Measurements from ENCODE around the gene AHR.
"Not testable (repeated sequence)": the region's sequence is repeated elsewhere in the genome, so short reads cannot be mapped to it uniquely, and the experiment has no call there.

AHR gene

GRCh38 chr7:17368856-17369524 lies 70.5 kb downstream of the AHR start:
- peak overlapping the region in 17 of 21 experiments; percentile 16 to 79 (median 60) for H3K27ac ChIP-seq

GRCh38 chr7:17369691-17370426 lies 71.4 kb downstream of the AHR start:
- Histone ChIP-seq H3K4me3 (no peak overlapping the region), H3K27ac (peak overlapping the region in 19 of 21 experiments; percentile 26 to 79 (median 65))

More at GRCh38 chr7:17368856-17369524, 70.5 kb downstream of the AHR start:
- no peak overlapping the region for H3K4me3 ChIP-seq

GRCh38 chr7:17370901-17371585 lies 72.6 kb downstream of the AHR start:
- Histone ChIP-seq H3K4me3 (no peak overlapping the region), H3K27ac (peak overlapping the region in 18 of 21 experiments; percentile 2 to 79 (median 57))

- Histone ChIP-seq H3K27ac (peak overlapping the region in 17 of 21 experiments; percentile 18 to 78 (median 55)), H3K4me3 (no peak overlapping the region)
These were observed 73.4 kb downstream of the AHR start for GRCh38 chr7:17371671-17372524.

GRCh38 chr7:17374157-17374556 lies 75.7 kb downstream of the AHR start:
- Histone ChIP-seq H3K4me3 (no peak overlapping the region), H3K27ac (no peak overlapping the region)

- Histone ChIP-seq H3K4me3 (no peak overlapping the region), H3K27ac (no peak overlapping the region)
These were observed 76.2 kb downstream of the AHR start for GRCh38 chr7:17374654-17375053.

- no peak overlapping the region for H3K27ac ChIP-seq
- H3K4me3 ChIP-seq, result no peak overlapping the region
These were observed 78.1 kb downstream of the AHR start for GRCh38 chr7:17376595-17376994.

- Histone ChIP-seq H3K4me3 (no peak overlapping the region), H3K27ac (no peak overlapping the region)
These were observed 82.5 kb downstream of the AHR start for GRCh38 chr7:17380736-17381662.

- H3K4me3 ChIP-seq, result not testable (repeated sequence)
- peak overlapping the region in 1 of 21 experiments; percentile 2 for H3K27ac ChIP-seq
These were observed 84.2 kb downstream of the AHR start for GRCh38 chr7:17382408-17383354.

- Histone ChIP-seq H3K4me3 (no peak overlapping the region), H3K27ac (no peak overlapping the region)
These were observed 85.9 kb downstream of the AHR start for GRCh38 chr7:17384400-17384799.

- H3K4me3 ChIP-seq, result no peak overlapping the region
- H3K27ac ChIP-seq, result no peak overlapping the region
These were observed 87.2 kb downstream of the AHR start for GRCh38 chr7:17385612-17386011.

- H3K27ac ChIP-seq, result no peak overlapping the region
- H3K4me3 ChIP-seq, result no peak overlapping the region
These were observed 91.9 kb downstream of the AHR start for GRCh38 chr7:17390392-17390791.

- no peak overlapping the region for H3K4me3 ChIP-seq
- H3K27ac ChIP-seq, result no peak overlapping the region
These were observed 92.9 kb downstream of the AHR start for GRCh38 chr7:17391366-17391765.

GRCh38 chr7:17392846-17393245 lies 94.4 kb downstream of the AHR start:
- no peak overlapping the region for H3K4me3 ChIP-seq
- H3K27ac ChIP-seq, result no peak overlapping the region

- not testable (repeated sequence) for H3K4me3 ChIP-seq, H3K27ac ChIP-seq
These were observed 96.1 kb downstream of the AHR start for GRCh38 chr7:17394563-17394962.

Data from skin epidermis (tissue), 12 donors.